Gastroesophageal sphincter (tissue), 3 donors: ENCODE results near the gene CHKA.

Experiments used
- CTCF ChIP-seq, 4 experiments: fragments of 200-600 bp in 2 of 4; fragments of 450-650 bp in 2 of 4; sonication (generic) in 1 of 4; IDR thresholded peaks; one replicate each; pipeline ENCODE4 v1.5.1; 2017 to 2019; ENCODE audit warnings: antibody characterized with exemption in 4 of 4, mild to moderate bottlenecking in 2 of 4, moderate library complexity in 2 of 4
- POLR2A ChIP-seq, 2 donors: fragments of 450-650 bp; IDR thresholded peaks; one replicate each; pipeline ENCODE4 v1.6.1; 2017; ENCODE audit warnings: antibody characterized with exemption in 2 of 2, mild to moderate bottlenecking in 2 of 2, moderate library complexity in 1 of 2
- POLR2AphosphoS5 ChIP-seq: sonication (generic); formaldehyde crosslinking; IDR thresholded peaks from one replicate; pipeline ENCODE4 v1.6.1; 2017; ENCODE audit warnings: antibody characterized with exemption

GRCh38 chr11:68035266-68035876, 85.8 kb downstream of the CHKA start:
- TF ChIP-seq CTCF (IDR thresholded peaks at IDR 0.05) (no peak), POLR2AphosphoS5 (no peak), POLR2A (IDR thresholded peaks at IDR 0.05) (no peak)
